HG02610 (cell line): Measurements from ENCODE around the gene CTDP1.

Experiments
- ATAC-seq: cut with Tn5 transposase; IDR thresholded peaks from one replicate; pipeline ENCODE4 v1.9.1; 2021; ENCODE audit warnings: mild to moderate bottlenecking, moderate library complexity; ENCODE audit not compliant: unreplicated experiment

Gene CTDP1

DNA sequence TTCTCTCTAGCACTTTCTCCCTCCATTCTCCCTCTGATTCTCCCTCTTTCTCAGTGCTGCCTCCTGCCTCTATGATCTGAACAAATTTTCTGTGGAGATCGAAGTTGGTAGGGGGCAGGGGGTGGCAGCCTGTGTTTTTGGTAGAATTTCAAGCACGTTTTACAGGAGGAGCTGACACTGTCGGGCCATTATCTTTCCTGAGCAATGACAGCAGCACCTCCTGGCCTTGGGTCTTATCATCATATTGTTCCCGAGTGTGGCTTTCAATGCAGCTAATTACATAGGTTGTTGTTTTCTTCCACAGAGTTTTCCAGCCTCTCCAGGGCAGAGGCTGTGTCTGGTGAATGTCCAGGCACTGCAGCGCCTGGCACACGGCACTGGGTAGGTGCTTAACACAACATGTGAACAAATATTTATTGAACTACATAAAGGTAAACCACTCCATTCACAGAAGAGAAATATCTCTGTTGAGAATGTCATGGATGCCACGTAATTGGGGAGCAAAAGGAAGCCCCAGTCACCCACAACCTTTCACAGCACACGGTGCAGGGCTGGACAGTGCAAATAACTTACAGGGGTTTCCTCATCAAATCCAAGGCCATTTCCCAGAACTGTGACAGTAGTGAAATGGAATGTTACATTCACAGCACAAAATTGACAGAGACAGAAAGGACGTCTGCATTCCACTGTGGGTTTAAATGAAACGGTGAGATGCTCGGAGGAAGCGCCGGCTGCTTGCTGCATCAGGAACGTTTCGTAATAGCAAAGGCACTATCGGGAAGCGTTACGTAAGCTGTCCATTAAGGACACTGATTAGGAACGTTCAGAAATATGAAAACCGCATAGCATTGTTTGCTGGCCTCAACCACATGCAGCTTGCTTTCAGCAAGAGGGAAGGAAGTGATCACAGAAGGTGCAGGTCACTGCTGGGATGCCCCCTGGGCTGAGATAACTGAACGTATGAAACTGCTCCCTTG, 111.7 kb downstream of the CTDP1 start:
- no peak for ATAC-seq

DNA sequence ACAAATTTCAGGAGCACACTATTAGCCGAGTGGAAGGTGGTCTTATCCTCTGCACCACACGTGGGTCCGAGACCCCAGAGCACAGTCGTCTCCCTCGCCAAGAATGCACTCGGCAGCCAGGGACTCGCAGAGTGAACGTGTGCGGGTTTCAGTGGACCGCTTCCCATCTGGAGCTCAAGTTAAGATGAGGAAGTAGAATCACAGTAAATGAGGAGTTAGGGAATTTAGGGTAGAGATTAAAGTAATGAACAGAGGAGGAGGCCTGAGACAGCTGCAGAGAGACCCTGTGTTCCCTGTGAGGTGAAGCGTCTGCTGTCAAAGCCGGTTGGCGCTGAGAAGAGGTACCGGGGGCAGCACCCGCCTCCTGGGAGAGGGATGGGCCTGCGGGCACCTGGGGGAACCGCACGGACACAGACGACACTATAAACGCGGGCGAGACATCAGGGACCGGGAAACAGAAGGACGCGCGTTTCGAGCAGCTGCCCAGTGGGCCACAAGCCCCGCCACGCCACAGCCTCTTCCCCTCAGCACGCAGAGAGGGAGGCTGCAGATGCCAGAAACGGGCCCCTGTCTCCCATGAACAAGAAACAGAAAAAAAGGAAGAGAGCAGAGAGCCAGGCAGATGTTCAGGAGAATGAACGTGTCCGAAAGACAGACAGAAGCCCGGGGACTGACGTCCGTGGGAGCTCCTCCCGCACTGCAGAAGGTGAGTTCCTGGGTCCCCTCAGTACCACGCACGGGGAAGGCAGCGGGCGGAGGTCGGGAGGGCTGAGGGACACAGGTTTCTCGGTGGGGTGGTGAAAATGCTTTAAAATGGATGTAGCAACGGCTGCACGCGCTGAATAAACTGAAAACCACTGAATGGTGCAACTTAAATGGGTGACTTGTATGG, 112.7 kb downstream of the CTDP1 start:
- ATAC-seq: no peak

DNA sequence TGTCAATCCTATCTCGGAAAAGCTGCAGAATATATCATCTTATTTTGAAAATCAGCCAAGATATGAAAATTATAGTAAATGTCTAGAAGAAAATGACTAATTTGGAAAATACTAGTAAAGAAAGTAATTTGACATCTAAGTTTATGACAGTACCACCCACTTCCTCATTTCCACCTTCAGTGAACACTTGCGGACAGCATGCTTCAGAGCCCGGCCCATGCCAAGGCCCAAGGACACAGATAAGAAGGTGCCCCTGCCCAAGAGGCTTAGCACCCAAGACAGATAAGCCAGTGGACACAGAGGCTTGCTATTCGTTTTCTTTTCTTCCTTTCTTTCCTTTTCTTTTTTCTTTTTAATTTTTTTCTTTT, 113.4 kb downstream of the CTDP1 start:
- ATAC-seq: no peak

DNA sequence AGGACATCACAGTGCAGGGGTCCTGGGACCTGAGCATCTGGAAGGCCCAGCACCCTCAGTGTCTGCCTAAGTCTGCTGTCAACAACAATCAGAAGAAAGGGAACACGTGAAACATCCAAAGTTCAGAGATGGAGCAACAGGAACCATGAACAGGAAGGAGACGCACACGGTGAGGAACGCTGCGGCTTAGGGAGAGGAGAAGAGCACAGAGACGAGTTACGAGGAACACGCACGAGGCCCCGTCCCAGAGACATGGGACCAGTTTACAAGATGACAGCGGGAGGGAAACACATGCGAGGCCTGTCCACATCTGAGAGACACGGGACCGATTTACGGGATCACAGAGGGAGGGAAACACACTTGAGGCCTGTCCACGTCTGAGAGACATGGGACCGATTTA, 115.2 kb downstream of the CTDP1 start:
- ATAC-seq: no peak

DNA sequence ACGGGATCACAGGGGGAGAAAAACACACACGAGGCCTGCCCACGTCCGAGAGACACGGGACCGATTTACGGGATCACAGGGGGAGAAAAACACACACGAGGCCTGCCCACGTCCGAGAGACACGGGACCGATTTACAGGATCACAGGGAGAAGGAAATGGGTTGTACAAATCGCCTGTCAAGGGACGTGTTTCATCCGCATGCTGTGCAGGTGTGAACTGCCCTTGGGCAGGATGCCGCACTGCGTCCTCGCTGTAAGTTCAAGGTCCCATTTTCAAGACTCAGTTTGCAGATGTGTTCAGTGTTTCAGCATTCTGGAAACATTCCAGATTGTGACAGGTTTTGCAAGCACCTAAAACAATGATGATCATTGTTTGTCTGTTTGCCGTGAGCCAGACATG, 115.8 kb downstream of the CTDP1 start:
- no peak for ATAC-seq

DNA sequence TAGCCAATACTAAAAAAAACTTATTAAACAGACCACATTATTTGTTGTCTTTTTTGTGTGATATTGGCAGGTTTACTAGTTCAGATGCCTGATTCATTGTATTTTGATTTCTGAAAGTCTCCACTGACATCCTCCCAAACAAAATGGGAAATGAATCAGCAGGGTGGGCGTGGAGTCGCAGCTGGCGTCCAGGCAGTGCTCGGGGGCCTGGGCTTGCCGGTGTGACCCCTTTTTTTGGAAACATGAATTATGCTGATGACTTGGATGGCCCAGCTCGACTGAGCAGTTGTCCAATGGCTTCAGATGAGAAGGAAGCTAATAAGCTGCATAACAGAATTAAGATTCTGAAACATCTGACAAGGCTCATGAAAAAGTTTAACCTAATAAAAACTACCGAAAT, 116.4 kb downstream of the CTDP1 start:
- ATAC-seq: no peak

DNA sequence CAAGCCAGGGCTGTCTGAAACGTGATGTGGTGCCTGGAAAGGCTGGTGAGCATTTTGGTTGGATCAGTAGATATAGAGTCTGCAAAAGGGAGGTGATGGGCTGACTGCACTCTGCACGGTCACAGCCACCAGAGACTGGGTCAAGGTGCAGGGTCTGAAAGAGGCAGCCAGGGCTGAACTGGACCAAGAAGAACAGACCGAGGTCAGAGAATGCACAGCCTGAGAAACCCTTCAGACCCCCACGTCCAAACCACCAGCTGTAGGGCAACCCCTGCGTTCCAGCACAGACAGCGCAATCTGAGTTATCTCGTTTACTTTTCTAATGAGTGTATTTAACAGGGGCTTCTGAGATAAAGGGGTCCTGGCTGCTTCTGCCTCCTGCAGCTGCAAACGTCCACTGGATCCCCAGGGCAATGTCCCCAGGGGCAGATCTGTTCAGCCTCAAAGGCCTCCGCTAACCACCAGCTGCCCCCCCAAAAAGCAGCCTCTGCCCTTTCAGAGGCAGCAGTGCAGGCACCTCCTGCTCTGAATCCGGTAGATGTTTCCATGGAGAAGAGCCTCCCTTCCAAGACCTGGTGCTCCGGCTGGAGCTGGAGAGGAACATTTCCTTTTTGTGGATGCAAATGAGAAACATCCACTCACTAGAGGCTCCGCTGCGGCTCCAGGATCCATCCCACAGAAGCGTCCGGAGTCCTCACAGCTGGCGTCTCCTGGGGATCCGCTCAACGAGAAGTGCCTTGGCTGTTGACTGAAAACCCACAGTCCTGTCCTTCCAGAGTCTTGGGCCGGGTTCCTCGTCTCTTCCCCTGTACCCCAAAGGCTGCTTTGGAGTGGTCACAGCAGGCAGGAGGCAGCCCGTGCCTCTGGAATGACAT, 117.2 kb downstream of the CTDP1 start:
- no peak for ATAC-seq

DNA sequence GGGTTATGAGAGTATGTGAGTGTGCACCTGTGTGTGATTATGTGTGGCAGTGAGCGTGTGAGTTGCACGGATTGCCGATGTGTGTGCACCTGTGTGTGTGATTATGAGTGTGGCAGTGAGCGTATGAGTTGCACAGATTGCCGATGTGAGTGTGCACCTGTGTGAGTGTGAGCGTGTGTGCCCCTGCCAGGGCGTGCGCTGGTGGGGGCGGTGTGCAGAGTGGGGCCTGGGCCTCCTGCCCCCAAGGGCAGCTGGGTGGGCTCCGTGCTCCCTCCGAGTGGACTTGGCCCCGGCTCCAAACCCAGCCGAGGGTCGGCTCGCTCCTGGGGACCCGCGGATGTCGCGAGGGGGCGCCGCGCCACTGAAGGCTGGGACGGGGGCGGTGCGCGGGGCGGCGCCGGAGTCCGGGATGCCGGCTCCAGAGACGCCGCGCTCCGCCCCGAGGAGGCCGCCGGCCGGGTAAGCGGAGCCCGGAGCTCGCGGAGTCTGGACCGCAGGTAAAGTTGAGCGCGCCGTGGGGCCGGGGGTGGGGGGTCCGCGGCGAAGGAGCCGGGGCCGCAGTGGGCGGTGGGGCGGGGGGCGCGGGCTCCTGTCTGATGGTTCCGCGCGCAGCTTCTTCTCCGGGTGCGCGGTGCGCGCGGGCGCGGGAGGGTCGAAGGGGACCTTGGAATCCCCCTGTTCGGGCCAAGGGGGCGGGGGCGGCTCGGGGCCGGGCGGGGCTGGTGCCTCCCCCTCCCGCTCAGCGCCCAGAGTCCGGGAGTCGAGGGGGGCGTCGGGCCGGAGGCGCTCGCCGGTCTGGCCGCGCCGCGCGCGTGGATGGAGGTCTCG, 118.1 kb downstream of the CTDP1 start, which contains the start of gene KCNG2:
Gene KCNG2, plus strand, starts transcription at position 421 of the 828 bp plus-strand sequence. CDS start 65,730 bp downstream, outside the sequence.
- no peak for ATAC-seq

DNA sequence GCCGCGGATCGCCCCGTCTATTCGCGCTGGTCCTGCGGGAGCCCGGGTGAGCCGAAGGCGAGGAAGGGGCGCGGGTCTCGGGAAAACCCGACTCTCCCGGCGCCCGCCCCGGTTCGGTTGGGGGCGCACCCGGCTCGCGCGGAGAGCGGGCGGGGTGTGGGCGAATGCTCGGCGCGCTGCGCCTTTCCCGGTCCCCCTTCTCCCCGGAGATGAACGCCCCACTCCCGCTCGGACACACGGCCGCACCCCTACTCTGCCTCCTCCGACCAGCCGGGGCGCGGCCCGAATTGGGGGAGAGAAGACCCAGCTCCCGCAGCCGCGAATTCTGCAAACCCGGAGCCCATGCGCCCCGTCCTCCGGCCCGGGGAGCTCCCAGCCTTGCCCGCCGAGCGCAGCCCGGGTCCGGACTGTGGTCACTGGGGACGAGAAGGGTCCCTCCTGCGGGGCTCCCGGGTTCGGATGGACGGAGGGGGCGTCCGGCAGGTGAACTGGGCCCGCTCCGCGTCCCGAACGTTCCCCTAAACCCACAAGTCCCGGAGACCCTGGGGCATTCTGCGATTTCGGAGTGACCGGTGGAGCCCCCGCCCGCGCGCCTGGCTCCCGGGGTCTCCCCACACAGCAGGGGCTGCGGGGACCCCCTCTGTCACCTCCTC, 118.9 kb downstream of the CTDP1 start:
- no peak for ATAC-seq

DNA sequence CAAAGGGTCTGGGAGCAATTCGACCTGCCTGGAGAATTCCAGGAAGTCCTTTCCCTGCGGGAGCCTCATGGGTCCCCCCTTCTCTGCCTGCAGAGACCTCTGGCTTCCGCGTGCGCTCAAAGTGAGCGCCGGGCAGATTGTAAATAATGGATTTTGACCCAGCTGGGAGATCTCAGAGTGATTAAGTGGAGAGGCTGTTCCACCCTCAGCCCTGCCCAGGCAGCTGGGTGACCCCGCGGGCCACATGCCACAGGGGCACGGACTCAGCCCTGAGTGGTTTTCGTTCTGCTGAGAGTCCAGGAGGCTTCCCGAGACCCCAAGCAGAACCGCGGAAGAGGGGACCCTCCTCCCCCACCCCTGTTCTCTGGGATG, 119.4 kb downstream of the CTDP1 start:
- ATAC-seq: no peak

DNA sequence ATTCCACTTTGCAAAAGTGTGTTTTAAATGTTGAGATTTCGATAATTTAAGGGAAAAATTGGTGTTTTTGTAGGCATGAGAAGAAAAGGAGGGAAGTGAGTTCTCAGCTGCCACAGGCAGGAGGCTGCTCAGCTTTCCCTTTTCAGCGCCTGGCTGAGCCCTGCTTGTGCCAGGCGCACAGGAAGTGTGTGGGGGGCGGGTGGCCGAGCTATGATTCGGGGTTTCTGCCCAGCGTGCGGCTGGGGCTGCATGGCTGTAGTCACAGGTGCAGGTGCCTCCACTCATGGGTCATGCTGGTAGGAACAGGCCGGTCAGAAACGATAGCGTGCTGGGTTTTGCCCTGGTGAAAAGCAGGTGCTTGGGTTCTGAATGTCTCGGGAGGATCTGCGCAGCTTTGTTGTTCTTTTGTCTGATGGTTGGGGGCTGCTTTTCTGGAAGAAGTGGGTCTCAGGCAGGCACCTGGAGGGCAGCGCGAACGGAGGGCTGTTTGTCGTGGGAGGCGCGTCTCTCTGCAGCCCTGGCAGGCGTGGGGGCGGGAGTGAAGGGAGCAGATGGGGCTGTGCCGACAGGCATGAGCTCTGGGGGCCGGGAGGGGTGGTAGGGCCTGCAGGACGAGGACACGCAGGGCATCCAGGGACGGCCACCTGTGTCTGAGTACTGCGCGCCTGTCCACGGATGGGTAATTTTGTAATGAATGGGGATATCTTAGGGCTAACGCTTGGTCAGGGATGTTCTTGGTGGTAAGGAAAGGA, 120.2 kb downstream of the CTDP1 start:
- no peak for ATAC-seq

DNA sequence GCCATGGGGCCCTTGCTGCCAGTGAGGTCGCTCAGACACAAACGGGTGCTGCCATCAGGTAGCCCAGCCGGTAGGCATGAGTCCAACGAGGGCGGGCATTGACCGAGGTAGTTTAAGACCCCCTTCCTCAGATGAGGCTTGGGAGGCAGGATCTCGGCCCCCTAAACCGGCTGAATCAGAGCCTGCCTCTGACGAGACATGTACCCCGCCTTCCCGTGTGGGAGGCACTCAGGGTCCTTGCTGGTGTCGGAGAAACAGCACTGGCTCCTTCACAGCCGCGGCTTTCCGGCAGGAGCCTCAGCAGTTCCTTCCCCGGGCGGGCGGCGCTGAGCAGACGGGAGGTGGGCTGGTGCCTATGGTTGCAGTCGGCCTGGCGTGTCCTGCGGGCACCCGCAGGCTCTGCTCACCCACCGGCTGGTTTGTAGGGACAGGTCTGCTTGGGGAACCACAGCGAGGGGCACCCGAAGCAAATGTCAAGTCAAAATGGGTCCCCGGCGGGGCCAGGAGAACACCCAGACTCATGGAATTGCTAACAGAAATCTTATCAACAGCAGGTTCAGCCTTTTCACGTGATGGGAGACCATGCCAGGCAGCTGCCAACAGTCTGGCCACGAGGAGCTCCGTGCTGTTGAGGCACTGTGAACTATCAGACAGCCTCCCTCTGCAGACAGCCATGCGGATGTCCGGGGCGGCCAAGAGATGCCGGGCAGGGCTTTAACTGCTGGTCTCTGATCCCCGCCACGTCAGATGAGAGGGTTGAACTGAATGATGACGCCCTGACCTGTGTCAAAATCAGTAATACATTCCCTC, 121.0 kb downstream of the CTDP1 start:
- ATAC-seq: no peak

DNA sequence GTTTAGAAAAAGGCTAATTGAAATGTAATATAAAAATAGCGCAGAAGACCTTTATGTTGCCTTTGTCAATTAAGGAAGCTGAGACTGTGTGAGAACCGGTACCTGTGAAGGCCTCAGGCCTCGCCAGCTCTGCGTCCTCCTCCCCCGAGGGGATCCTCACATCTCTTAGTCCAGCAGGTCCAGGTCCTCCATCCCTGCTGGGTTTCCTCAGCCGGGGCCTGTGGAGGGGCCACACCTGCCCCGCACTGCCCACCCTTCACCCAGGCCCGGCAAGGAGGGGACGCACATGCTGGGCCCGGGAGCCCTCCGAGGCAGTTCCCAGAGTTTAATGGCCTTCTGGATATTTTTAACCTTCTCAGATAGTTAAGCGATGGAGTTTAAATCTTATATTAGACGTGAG, 121.6 kb downstream of the CTDP1 start:
- no peak for ATAC-seq

DNA sequence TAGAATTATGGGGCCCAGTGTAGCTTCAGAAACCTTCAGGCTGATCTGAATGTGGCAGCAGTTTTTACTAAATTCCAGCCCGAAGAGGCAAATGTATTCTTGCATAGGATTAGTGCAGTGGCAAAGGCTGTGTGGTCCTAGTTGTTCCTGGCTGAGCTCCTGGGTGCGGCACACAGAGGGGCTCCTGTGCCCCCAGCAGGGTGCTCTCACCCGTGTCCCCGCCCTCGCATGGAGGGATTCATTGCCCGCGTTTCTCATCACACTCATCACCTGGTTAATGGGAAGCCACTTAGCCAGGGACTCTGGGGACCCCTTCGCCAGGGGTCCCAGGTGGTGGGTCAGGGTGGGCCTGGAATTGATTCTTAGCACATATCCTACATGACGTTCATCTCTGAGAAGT, 122.0 kb downstream of the CTDP1 start:
- no peak for ATAC-seq

DNA sequence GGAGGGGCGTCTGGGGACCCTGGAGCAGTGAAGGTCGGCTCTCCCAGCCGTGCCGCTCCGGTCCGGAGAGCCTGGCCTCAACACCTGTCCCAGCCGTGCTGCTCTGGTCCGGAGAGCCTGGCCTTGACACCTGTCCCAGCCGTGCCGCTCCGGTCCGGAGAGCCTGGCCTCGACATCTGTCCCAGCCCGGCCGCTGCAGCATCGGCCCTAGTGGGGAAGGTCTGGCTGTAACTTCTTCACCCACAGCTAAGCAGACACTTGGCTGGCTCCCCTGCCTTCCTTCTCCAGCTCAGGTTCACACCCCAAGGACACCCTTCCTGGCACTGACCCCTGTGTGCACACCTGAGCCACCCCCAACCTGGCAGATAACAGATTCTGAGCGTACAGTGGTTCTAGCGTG, 122.7 kb downstream of the CTDP1 start:
- ATAC-seq: no peak

DNA sequence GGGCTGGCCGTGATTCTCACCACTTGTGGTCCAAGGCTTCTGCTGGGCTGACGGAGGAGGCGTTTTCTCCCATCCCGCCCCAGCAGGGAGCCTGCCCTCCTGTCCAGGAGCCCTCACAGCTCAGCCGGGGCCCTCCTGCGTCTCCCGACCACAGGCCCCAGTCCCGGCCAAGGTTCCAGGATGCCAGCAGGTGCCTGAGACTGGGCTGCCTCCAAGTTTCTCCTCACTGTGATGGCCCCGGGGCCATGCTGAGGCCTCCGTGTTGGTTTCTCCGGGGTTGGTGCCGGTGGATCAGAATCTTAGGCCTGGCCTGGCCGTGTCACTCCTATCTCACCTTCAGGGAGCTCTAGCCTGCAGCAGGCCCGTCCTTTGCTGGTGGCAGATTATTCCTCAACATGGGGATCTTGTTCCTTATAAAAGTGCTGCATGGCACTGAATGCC, 124.0 kb downstream of the CTDP1 start:
- no peak for ATAC-seq
